Skin epidermis (tissue), 12 donors: ENCODE data around the gene SRBD1.
A peak's percentile ranks its signal among the peaks of the same experiment; 100 is the strongest.

ENCODE experiments used
- H3K27ac ChIP-seq, 21 experiments: fragments of 200-600 bp; sonication (generic) in 11 of 21; one replicate each; pipeline ENCODE4 v1.5.0; 2020; ENCODE audit warnings: mild to moderate bottlenecking in 3 of 21, inconsistent platforms in 2 of 21, moderate library complexity in 2 of 21
- H3K4me3 ChIP-seq, 7 experiments: fragments of 200-600 bp; sonication (generic) in 2 of 7; one replicate each; pipeline ENCODE4 v1.5.0; 2020; ENCODE audit warnings: inconsistent platforms in 2 of 7, mild to moderate bottlenecking in 2 of 7, moderate library complexity in 1 of 7

SRBD1 gene

GRCh38 chr2:45611020-45611859 is at the start of gene SRBD1:
SRBD1 (minus strand) TSS chr2:45611267; CDS start chr2:45605441, 5,826 bp downstream.
- Histone ChIP-seq H3K27ac (peak within 1 kb of the TSS; percentile 68 to 91 (median 86)), H3K4me3 (peak within 1 kb of the TSS; percentile 77 to 89 (median 82))

- Histone ChIP-seq H3K4me3 (no peak overlapping the region), H3K27ac (no peak overlapping the region)
Measured at GRCh38 chr2:45654250-45654649, 43.2 kb upstream of the SRBD1 start.

GRCh38 chr2:45653122-45653913 is 42.3 kb upstream of the SRBD1 start:
- H3K4me3 ChIP-seq = peak overlapping the region in 6 of 7 experiments; percentile 68 to 94 (median 78)
- H3K27ac ChIP-seq = peak overlapping the region in 3 of 21 experiments; percentile 92 to 95 (median 94)

GRCh38 chr2:45652090-45653031 is 41.3 kb upstream of the SRBD1 start:
- Histone ChIP-seq H3K27ac (peak overlapping the region in 18 of 21 experiments; percentile 56 to 98 (median 94)), H3K4me3 (peak overlapping the region; percentile 68 to 94 (median 82))

- peak within 1 kb of the TSS; percentile 68 to 94 (median 82) for H3K4me3 ChIP-seq
- H3K27ac ChIP-seq = peak within 1 kb of the TSS; percentile 74 to 98 (median 93)
Measured at GRCh38 chr2:45651415-45652089, 40.5 kb upstream of the SRBD1 start, which contains the start of gene PRKCE. PRKCE (plus strand) TSS chr2:45651675.

- peak overlapping the region; percentile 68 to 94 (median 82) for H3K4me3 ChIP-seq
- peak overlapping the region; percentile 74 to 98 (median 93) for H3K27ac ChIP-seq
Measured at GRCh38 chr2:45650851-45651414, 39.9 kb upstream of the SRBD1 start.

GRCh38 chr2:45649858-45650811 is 39.1 kb upstream of the SRBD1 start:
- Histone ChIP-seq H3K27ac (peak overlapping the region; percentile 74 to 98 (median 93)), H3K4me3 (peak overlapping the region; percentile 68 to 94 (median 82))

GRCh38 chr2:45649462-45649857 is 38.4 kb upstream of the SRBD1 start:
- Histone ChIP-seq H3K27ac (peak overlapping the region in 19 of 21 experiments; percentile 82 to 98 (median 94)), H3K4me3 (peak overlapping the region; percentile 68 to 94 (median 82))

GRCh38 chr2:45648636-45649035 is 37.6 kb upstream of the SRBD1 start:
- no peak overlapping the region for H3K4me3 ChIP-seq
- H3K27ac ChIP-seq = no peak overlapping the region

- H3K27ac ChIP-seq = no peak overlapping the region
- no peak overlapping the region for H3K4me3 ChIP-seq
Measured at GRCh38 chr2:45647986-45648520, 37.0 kb upstream of the SRBD1 start.

GRCh38 chr2:45647356-45647755 is 36.3 kb upstream of the SRBD1 start:
- no peak overlapping the region for H3K4me3 ChIP-seq
- H3K27ac ChIP-seq = no peak overlapping the region

GRCh38 chr2:45646289-45646688 is 35.2 kb upstream of the SRBD1 start:
- H3K4me3 ChIP-seq = no peak overlapping the region
- no peak overlapping the region for H3K27ac ChIP-seq

- peak overlapping the region in 14 of 21 experiments; percentile 5 to 86 (median 60) for H3K27ac ChIP-seq
Measured at GRCh38 chr2:45643543-45644542, 32.8 kb upstream of the SRBD1 start.

GRCh38 chr2:45643095-45643494 is 32.0 kb upstream of the SRBD1 start:
- Histone ChIP-seq H3K27ac (peak overlapping the region in 14 of 21 experiments; percentile 5 to 86 (median 60)), H3K4me3 (peak overlapping the region; percentile 27 to 56 (median 37))

More at GRCh38 chr2:45643543-45644542, 32.8 kb upstream of the SRBD1 start:
- H3K4me3 ChIP-seq = peak overlapping the region; percentile 27 to 56 (median 37)

GRCh38 chr2:45640576-45640975 is 29.5 kb upstream of the SRBD1 start:
- Histone ChIP-seq H3K27ac (no peak overlapping the region), H3K4me3 (no peak overlapping the region)

- H3K4me3 ChIP-seq = no peak overlapping the region
- H3K27ac ChIP-seq = no peak overlapping the region
Measured at GRCh38 chr2:45637440-45637839, 26.4 kb upstream of the SRBD1 start.
